Dedifferentiated amniotic fluid mesenchymal stem cell (primary cell): Measurements from ENCODE around the gene CAMSAP1.

Experiments
- DNase-seq: peaks from one replicate; pipeline ENCODE4 v3.0.0-alpha.2; 2016; ENCODE audit errors: extremely low spot score

Gene CAMSAP1

DNA sequence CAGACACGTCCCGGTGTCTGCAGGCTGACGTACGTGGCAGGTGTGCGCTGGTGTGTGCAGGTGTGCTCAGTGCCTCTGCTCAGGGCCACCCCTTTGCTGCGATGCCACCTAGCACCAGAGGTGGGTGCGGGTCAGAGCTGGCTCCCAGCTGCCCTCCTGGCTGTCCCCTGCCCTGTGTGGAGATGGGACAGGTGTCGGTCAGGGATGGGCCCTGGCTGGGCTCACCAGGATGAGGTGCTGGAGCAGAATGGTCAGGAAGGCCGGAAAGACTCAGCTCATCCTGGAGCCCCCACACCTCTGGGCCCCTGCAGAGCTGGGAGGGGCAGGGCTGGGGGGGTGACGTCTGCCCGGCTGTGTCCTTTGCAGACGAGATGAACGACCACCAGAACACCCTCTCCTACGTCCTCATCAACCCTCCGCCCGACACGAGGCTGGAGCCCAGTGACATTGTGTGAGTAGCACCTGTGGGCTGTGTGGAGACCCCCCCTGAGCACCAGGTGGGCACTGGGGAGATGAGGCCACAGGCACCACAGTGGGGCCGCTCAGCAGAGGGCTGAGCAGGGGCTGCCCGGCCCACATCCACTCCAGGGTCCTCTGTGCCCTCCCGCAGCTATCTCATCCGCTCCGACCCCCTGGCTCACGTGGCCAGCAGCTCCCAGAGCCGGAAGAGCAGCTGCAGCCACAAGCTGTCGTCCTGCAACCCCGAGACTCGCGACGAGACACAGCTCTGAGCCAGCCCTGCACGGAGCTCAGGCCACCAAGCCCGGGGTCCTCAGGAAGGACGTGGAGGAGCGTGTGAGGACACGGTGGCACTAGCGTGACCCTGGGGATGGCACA is 115.7 kb downstream of the CAMSAP1 start:
- DNase-seq = no peak

DNA sequence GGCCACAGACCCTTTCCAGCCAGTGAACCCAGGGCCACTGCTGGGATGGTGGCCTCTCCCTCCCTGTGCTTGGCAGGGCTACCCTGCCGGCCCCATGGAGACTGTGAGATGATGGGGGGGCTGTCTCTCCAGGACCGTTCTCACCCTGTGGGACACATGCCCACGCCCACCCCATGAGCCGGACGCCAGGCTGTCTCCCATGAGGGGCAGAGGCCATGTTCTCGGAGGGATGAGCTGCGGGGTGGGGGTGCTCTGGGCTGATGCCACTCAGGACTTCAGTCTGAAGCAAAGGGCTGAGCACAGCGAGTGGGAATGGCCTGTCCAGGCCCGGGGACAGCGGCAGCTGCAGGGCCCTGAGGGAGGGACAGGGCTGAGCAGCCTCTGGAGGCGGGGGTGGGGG is 116.5 kb downstream of the CAMSAP1 start:
- DNase-seq = no peak

DNA sequence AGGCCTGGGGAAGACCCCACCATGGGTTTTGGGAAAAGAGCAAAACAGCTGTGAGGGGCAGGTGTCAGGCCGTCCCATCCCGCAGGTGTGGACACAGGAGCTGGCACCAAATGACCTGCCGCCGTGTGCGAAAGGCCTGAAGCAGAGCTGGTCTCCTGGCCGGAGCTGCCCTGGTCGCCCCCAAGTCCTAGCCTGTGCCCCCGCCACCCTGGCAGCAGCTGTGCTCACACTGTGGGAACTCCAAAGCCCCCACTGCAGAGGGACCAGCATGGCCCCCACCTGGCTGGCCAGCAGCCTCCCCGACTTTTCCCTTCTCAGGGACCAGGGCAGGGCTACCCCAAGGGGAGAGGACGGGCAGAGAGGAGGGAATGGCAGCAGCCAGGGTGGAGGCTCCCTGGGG is 117.0 kb downstream of the CAMSAP1 start:
- DNase-seq = no peak

DNA sequence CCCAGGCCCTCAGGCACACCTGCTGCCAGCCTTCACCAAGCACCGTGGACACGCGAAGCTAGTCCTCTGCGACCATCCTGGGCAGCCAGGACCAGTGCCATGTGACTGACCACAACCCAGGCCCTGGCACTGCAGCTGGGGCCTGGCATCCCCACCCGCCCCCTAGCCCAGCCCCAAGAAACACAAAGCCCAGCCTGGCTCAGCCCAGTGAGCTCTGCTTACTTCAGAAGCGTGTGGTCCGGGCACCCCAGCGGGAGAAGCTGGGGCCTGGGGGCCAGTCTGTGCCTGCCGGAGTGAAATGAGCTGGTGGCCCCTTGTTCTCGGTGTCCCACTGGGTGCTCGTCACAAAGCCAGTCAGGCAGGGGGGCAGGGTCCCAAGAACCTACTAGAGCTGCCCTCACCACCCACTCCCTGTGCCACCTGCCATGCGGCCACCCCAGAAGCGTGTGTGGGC is 117.5 kb downstream of the CAMSAP1 start:
- no peak for DNase-seq

DNA sequence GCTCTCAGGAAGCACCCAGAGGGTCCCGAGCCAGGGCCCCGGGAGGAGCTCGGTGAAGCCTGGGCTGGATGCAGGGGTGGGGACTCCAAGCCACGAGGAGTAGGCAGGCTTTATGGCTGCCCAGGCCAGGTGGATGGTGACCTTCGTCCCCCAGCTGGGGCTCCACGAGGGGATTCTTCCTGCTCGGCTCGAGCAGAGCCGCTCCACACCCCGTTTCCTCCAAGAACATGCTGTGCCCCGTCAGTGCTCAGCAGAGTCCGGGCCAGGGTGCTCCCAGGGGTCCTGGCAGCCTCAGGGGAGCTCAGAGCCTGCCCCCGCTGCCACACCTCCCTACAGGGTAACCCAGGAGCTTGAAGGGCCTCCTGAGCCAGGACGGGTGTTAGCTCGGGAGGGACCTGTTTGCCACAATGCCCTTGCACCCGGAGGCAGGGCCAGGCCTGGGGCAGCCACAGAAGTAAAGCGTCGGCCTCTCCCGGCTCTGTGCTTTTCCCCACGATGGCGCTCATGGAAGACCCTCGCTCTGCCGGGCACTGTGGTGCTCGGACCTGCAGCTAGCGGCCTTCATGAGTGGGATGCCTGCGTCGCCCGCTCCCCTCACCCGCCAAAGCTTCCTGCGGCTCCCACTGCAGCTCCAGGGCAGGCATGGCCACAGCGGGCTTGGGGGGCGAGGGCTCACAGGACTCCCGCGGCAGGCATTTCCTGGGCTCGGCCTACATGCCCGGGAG is 118.6 kb downstream of the CAMSAP1 start:
- DNase-seq = no peak

DNA sequence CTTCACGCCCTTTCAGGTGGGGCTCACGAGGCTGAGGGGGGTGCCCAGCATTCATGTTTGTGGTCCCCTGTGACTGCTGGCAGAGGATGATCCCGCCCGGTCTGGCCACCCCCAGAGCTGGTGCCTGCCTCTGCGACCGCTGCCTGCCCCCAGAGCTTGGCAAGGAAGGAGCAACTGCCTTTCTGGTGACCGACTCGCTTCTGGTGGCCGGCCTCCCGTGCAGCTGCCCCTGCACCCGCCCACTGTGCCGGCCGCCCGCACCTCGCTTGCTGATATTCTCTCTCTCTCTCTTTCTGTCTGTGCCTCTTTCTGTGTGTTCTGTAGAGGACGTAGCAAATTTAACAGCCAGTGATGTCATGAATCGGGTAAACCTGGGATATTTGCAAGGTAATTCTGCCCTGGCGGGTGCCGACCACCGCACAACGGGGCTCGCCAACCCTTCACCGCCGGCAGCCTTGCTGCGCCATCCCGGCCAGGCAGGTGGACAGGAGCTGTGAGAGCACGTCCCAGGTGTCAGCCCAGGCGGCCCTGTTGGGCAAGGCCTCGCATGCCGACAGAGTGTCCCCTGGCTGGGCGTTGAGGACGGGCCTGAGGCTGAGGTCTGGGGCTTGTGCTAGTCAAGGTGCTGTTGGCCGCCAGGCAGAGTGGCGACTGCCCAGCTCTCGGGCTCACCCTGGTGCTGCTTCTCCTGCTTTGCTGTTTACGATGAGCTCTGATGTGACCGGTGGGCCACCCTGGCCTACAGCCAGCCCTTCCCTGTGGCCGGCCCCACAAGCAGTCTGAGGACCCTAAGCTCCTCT is 119.4 kb downstream of the CAMSAP1 start:
- no peak for DNase-seq

DNA sequence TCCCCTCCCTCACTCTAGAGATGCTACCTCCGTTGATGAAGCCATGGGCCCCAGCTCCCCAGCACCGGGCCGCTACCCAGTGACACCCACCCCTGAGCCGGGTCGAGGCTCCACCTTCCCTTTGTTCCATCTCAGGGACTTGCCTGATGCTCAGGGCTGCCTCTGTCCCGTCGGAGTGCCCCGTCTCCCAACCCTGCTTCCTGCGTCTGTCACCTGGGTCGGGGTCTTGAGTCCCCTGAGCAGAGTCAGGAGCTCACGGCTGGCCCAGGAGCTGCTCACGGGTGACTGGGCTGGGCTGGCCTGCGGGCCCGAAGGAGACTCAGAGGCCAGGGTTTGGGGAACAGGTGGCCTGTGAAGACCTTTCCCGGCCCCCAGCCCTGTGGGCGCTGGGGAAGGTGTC is 120.0 kb downstream of the CAMSAP1 start:
- no peak for DNase-seq

DNA sequence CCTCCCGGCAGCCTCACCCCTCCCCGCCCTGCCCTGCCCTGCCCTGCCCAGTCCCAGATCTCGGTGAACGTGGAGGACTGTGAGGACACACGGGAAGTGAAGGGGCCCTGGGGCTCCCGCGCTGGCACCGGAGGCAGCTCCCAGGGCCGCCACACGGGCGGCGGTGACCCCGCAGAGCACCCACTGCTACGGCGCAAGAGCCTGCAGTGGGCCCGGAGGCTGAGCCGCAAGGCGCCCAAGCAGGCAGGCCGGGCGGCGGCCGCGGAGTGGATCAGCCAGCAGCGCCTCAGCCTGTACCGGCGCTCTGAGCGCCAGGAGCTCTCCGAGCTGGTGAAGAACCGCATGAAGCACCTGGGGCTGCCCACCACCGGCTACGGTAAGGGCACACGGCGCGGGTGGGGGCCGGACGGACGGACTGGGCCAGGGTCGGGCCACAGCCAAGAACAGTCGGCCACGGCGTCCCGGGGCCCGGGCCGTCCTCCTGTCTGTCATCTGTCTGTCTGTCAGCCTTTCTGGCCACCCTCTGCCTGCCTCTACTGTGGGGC is 121.1 kb downstream of the CAMSAP1 start:
- no peak for DNase-seq

DNA sequence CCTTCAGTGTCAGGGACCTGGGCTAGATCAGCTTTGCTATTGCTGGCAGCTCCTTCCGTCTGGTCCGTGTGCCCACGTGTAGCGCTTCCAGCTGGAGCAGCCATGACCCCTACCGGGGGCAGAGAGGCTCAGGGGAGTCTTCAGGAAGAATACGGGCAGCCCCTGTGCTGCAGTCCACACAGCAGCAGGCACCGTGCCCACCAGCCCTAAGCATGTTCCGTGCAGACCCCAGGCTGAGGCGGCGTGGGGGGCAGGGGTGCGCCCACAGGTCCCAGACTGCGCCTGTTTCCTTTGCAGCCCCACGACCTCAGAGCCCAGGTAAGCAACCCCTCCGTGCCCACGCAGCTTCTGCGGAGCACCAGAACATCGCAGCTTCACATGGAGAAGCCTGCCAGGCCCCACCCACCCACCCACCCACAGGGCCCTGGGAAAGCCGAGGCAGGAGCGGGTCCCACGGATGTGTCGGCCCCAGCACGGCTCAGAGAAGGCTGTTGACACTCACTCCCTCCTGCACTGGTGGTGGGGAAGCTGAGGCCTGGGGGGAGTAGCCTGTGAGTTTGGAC is 122.3 kb downstream of the CAMSAP1 start:
- DNase-seq = no peak

DNA sequence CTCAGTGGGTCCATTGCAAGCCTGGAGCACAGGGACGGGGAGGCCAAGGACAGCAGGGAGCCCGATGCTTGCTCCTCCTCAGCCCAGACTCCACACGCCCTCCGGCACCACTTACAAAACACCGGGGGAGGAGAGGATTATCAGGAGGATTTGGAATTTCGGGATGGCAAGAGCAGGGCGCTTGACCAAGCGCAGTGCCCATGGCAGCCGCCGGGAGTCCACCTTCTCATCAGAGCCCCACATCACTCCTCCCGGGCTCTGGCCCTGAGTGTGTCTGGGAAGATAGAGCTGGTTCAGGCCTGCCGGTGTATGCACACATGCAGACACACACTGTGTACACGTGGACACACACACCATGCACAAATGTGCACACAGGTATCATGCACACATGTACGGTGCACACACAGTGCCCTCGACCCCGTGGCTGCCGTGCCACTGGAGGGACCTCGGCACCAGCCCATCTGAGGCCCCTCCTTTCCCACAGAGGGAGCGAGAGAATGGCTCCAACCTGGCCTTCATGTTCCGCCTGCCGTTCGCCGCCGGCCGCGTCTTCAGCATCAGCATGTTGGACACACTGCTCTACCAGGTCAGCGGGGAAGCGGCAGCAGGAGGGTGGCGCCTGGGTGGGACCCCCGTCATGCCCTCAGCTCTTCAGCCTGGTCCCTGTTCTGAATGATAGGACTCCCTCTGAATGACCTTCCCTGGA is 123.7 kb downstream of the CAMSAP1 start:
- DNase-seq = no peak

DNA sequence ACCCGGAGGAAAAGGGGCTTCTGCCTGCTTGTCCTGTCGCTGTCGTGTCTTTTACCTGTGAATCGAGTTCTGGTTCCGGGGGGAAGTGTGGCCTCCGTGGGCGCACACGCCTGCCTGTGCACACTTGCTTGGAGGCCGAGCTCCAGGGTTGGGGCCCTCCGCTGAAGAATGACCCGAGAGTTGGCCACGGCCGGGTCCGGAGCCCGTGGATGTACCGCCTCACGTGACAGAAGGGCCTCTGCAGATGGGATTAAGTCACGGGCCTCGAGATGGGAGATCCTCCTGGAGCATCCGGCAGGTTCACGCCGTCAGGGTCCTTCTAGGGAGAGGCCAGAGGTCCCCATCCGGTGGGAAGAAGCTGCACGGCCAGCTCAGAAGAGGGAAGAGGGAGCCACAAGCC is 124.4 kb downstream of the CAMSAP1 start:
- DNase-seq = no peak

DNA sequence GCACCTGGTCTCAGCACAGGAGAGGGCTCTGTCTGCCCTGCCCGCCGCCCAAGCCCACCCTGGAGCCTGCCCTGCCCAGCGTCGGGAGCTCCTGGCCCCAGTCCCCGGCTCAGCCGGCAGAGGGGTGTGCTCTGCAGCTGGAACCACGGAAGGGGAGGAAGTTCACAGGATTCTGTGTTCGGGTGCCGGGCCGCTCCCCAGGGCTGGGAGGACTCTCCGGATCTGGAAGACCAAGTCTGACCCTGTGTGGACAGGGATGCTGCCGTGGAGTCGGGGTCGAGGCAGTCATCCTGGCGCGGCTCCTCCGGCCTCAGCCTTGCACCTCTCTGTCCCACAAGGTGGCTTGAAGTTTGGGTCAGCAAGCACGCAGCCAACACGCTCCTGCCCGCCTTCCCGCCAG is 126.7 kb downstream of the CAMSAP1 start:
- DNase-seq = no peak

DNA sequence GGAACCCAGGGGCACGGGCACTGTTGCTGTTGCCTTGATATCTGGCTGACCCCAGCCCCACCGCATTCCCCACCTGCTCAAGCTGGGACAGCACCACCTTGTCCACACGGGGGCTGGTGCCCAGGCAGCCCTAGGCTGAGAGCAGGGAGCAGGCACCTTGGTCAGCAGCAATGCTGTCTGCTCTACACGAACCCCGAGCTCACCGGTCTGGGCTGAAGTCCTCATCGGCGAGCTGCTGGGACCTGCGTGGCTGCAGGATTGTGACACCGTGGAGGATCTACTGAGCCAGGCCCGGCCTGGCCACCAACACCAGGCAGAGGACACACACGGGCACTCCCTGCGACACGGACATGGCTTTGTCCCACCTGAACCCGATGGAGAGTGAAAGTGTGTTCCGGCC is 127.3 kb downstream of the CAMSAP1 start:
- no peak for DNase-seq

DNA sequence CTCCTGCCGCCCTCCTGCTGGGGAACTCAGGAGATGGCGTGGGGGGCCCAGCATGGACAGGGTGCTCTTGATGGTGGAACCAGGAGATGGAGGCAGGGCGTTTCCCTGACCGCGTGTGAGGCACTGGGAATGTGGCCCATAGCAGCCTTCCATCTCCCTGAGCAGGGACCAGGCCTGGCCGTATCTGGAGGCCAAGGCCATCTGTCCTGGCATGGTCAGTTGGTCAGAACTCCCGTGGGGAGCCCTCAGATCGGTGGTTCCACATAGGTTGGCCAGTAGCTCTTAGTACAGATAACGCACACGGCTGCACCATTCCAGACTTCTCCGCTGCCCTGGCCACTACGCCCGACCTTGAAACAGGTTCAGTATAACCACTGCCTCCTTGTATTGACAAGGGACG is 127.8 kb downstream of the CAMSAP1 start:
- DNase-seq = no peak

DNA sequence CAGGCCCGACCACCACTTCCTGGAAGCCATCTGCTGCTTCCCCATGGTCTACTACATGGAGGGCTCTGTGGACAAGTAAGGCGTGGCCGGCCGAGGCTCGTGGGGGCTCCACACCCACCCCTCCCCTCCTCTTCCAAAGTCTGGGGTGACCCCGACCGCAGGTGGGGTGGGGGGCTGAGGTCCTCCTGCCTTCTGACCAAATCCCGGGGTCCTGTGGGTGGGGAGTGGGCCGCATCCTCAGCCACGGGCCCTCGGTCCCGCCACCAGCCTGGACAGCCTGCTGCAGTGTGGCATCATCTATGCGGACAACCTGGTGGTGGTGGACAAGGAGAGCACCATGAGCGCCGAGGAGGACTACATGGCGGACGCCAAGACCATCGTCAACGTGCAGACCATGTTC is 128.9 kb downstream of the CAMSAP1 start:
- no peak for DNase-seq

DNA sequence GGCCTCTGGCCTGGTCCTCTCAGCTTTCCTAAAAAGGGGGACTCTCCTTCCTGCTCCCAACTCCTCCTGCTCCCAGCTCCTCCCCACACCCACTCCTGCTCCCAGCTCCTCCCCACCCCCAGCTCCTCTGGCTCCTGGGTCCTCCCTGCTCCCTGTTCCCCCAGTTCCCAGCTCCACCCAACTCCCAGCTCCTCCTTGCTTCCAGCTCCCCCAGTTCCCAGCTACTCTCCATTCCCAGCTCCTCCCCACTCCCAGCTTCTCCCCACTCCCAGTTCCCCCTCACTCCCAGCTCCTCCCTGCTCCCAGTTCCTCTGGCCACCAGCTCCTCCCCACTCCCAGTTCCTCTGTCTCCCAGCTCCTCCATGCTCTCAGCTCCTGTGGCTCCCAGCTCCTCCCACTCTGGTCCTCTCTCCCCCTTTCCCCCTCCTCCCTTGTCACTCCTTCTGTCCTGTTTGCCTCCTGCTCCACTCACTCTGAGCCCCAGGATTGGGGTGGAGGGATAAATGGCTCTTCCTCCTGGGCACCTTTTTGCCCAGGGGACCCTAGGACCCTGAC is 129.6 kb downstream of the CAMSAP1 start:
- no peak for DNase-seq

DNA sequence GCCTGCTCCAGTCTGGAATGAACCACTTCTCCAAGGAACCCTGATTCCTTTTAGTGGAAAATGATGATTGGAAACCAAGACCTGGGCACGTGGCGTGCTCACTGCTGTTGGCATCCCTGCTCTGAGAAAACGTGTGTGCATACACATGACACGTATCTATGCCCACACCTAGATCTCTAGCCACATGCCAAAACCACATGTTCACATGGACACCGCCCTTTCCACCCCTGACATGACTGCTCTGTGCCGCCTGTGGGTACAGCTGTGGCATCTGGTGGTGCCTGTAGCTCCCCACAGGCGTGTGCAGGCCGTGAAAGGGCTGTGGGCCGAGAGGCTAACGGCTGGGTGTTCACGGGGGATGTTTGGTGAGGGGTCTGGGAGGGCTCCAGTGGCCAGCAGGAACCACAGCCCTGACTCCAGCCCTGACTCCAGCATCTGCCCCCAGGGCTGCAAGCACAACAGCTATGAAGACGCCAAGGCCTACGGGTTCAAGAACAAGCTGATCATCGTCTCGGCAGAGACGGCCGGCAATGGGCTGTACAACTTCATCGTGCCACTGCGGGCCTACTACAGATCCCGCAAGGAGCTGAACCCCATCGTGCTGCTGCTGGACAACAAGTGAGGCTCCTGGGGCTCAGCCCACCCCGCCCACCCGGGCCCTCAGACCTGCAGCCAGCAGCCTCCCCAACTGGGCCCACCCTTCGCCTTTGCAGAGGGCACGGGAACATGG is 130.3 kb downstream of the CAMSAP1 start:
- DNase-seq = no peak

DNA sequence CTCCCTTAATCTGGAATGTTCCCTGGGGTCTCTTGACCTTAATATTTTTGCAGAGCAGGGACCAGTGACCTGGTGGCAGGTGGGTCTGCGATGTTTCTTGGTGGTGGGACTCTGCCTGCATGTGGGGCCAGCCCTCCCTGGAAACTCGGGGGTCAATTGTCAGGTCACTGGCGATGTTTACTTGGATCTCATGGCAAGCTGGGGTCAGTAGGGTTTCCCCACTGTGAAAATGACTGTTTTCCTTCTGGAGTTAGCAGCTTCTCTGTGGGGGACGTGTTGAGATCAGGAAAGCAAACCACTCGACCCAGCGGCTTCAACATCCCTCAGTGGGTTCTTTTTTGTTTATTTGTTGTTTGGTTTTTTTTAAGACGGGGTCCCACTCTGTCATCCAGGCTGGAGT is 131.4 kb downstream of the CAMSAP1 start:
- DNase-seq = no peak

DNA sequence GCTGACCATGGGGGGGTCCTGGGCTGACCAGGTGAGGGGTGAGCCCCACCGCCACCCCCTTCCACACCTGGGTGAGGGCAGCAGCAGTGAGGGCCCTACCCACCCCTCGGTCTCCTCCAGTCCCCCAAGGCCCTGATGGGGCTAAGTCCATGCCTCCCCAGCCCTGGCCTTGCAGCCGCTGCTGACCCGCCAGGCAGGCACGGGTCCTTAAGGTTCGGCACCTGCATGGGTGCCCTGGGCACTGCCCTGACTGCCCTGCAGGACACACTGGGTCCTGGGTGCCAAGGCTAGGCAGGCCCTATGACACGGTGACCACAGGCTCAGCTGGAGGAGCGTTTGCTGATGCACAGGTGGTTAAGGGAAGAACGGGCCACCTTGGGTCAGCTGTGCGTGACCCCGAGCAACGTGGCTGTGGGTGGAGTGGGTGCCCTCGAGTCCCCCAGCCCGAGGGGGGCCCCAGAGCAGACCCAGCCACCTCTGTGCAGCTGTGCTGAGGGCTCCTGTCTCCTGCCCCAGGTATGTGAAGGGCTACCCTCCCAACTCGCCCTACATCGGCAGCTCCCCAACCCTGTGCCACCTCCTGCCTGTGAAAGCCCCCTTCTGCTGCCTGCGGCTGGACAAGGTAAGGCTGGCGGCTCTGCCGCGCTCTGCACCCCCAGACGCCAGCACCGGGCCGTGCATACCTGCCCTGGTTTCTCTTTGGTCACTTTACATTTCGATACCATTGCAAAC is 132.4 kb downstream of the CAMSAP1 start:
- no peak for DNase-seq
